Keratinocyte (primary cell): ENCODE measurements around the gene GRK6. TPM values are rescaled to one million over a fixed set of nuclear protein-coding genes. Genes with fewer than 3 reads are reported as not detected.

ENCODE experiments used
- DNase-seq: peaks from one replicate; pipeline ENCODE4 v3.0.0-alpha.2; 2011; ENCODE audit warnings: low read depth, missing footprints, low spot score
- FAIRE-seq: peaks from 2 replicates; lab custom pipeline; 2011; peaks lifted over from hg19 to GRCh38; lab: Jason Lieb, UNC
- H2AFZ ChIP-seq: 2 replicates; pipeline ENCODE4 v1.6.0; 2012; ENCODE audit warnings: low read length, control low read depth, inconsistent platforms; ENCODE audit not compliant: control insufficient read depth
- H3K27ac ChIP-seq: 2 replicates; pipeline ENCODE4 v1.5.1; 2011; ENCODE audit warnings: low read length; ENCODE audit not compliant: control insufficient read depth, insufficient read depth
- H3K27me3 ChIP-seq: 3 replicates; pipeline ENCODE4 v1.6.0; 2011; ENCODE audit warnings: low read length; ENCODE audit not compliant: control insufficient read depth, insufficient read depth; ENCODE audit errors: extremely low read depth
- H3K36me3 ChIP-seq, 2 experiments: 2 replicates in 1 of 2; 3 replicates in 1 of 2; pipeline ENCODE4 v1.5.1; 2011; ENCODE audit warnings: low read length in 2 of 2, mild to moderate bottlenecking in 1 of 2; ENCODE audit not compliant: control insufficient read depth in 2 of 2, insufficient read depth in 2 of 2; ENCODE audit errors: extremely low read depth in 1 of 2
- H3K4me1 ChIP-seq: 3 replicates; pipeline ENCODE4 v1.5.1; 2011; ENCODE audit warnings: low read length; ENCODE audit not compliant: control insufficient read depth, insufficient read depth; ENCODE audit errors: extremely low read depth
- H3K4me2 ChIP-seq: 3 replicates; pipeline ENCODE4 v1.6.0; 2011; ENCODE audit warnings: low read depth, low read length; ENCODE audit not compliant: control insufficient read depth, insufficient read depth; ENCODE audit errors: extremely low read depth
- H3K4me3 ChIP-seq, 3 experiments: fragments of 200-600 bp in 1 of 3; sonication (generic) in 1 of 3; 2 replicates in 2 of 3; 3 replicates in 1 of 3; pipeline ENCODE4 v1.5.1; 2011 to 2016; ENCODE audit warnings: low read length in 3 of 3, mild to moderate bottlenecking in 3 of 3, control low read depth in 2 of 3, inconsistent platforms in 1 of 3, low read depth in 1 of 3, mixed read lengths in 1 of 3, mixed run types in 1 of 3, moderate library complexity in 1 of 3; ENCODE audit not compliant: control insufficient read depth in 2 of 3, insufficient read depth in 2 of 3; ENCODE audit errors: extremely low read depth in 1 of 3
- H3K79me2 ChIP-seq: 2 replicates; pipeline ENCODE4 v1.6.0; 2012; ENCODE audit warnings: low read length; ENCODE audit not compliant: control insufficient read depth, insufficient read depth
- H3K9ac ChIP-seq: 3 replicates; pipeline ENCODE4 v1.6.0; 2011; ENCODE audit warnings: low read length; ENCODE audit not compliant: control insufficient read depth, insufficient read depth; ENCODE audit errors: extremely low read depth
- H3K9me1 ChIP-seq: 3 replicates; pipeline ENCODE4 v1.6.0; 2011; ENCODE audit warnings: low read length; ENCODE audit not compliant: control insufficient read depth, insufficient read depth; ENCODE audit errors: extremely low read depth
- H3K9me3 ChIP-seq: 2 replicates; pipeline ENCODE4 v1.5.1; 2012; ENCODE audit warnings: low read depth, low read length; ENCODE audit not compliant: control insufficient read depth
- H4K20me1 ChIP-seq: 3 replicates; pipeline ENCODE4 v1.6.0; 2011; ENCODE audit warnings: low read length; ENCODE audit not compliant: control insufficient read depth, insufficient read depth; ENCODE audit errors: extremely low read depth
- CTCF ChIP-seq, 3 experiments: IDR thresholded peaks in 1 of 3; conservative IDR thresholded peaks in 1 of 3; optimal IDR thresholded peaks in 1 of 3; 2 replicates in 2 of 3; 3 replicates in 1 of 3; pipeline versions ENCODE3 to v1.5.1; 2011; ENCODE audit warnings: low read length in 3 of 3, mild to moderate bottlenecking in 3 of 3, moderate library complexity in 2 of 3, control low read depth in 1 of 3, inconsistent platforms in 1 of 3; ENCODE audit not compliant: insufficient read depth in 2 of 3; ENCODE audit errors: extremely low read depth in 1 of 3
- EZH2 ChIP-seq: IDR thresholded peaks from one replicate; pipeline ENCODE4 v1.6.1; 2012; ENCODE audit warnings: inconsistent platforms, mild to moderate bottlenecking, low read length, moderate library complexity
- dilution Hi-C: fragments of 300-500 bp; cut with MboI; formaldehyde crosslinking; loops from one replicate; pipeline ENCODE4 v1.7.0; 2020; ENCODE audit warnings: low sequenced_read_pairs; ENCODE audit not compliant: extremely low pct_ligation_motif_present
- polyA plus RNA-seq, 5 experiments: library from polyadenylated mRNA; depleted of rRNA in 3 of 5; stranded (reverse) in 3 of 5; stranded (forward) in 1 of 5; unstranded in 1 of 5; fragments of >200 nt; gene quantifications; 1 replicate in 1 of 5; 2 replicates in 3 of 5; 3 replicates in 1 of 5; pipeline versions ENCODE4 v1.2.1 to v1.2.3, GENCODE V29; 2011 to 2012; ENCODE audit warnings: missing spikeins in 2 of 5, low read depth in 1 of 5, low replicate concordance in 1 of 5

Gene GRK6
- polyA plus RNA-seq, 1 donor (not counting 4 experiments of a cell fraction or from before 2014, with no cell fraction given): 29.9 TPM

GRCh38 chr5:177449140-177450061, 22.9 kb downstream of the GRK6 start:
- no peaks in the 10 kb centered on the region for H3K9me3 ChIP-seq
- no peak overlapping the region for H3K27ac ChIP-seq
- no peaks in the 10 kb centered on the region for H3K27me3 ChIP-seq
- no peaks in the 10 kb centered on the region for H4K20me1 ChIP-seq
- no peaks in the 10 kb centered on the region for H3K9me1 ChIP-seq
- no peak overlapping the region for H3K4me3 ChIP-seq
- no peaks in the 10 kb centered on the region for H3K79me2 ChIP-seq
- H3K4me1 ChIP-seq: peaks cover 49% of the 10 kb centered on the region
- no peak overlapping the region for H3K9ac ChIP-seq
- TF ChIP-seq CTCF (optimal IDR thresholded peaks at IDR 0.05 in 1 of 3, IDR thresholded peaks at IDR 0.05 in 1 of 3, conservative IDR thresholded peaks at IDR 0.05 in 1 of 3; ENCODE audit: extremely low read depth in 1 of 3, insufficient read depth in 2 of 3, low read length in 3 of 3) (no peak), EZH2 (no peak)
- no peak for DNase-seq
- FAIRE-seq: peak; percentile 53
- dilution Hi-C loops: no loop called here
- H3K36me3 ChIP-seq: peaks cover 0 to 2% of the 10 kb centered on the region in 2 experiments
- H3K4me2 ChIP-seq: peak overlapping the region; percentile 35
- H2AFZ ChIP-seq: no peak overlapping the region

GRCh38 chr5:177450667-177451424, 24.4 kb downstream of the GRK6 start:
- no peak for TF ChIP-seq CTCF (optimal IDR thresholded peaks at IDR 0.05 in 1 of 3, IDR thresholded peaks at IDR 0.05 in 1 of 3, conservative IDR thresholded peaks at IDR 0.05 in 1 of 3; ENCODE audit: extremely low read depth in 1 of 3, insufficient read depth in 2 of 3, low read length in 3 of 3)
- no peak for TF ChIP-seq EZH2
- Histone ChIP-seq H3K27ac (no peak overlapping the region), H3K27me3 (no peaks in the 10 kb centered on the region), H3K36me3 (peaks cover 0 to 2% of the 10 kb centered on the region in 2 experiments), H4K20me1 (no peaks in the 10 kb centered on the region), H3K4me3 (no peak overlapping the region), H3K9ac (no peak overlapping the region), H3K79me2 (no peaks in the 10 kb centered on the region), H3K9me3 (no peaks in the 10 kb centered on the region), H3K9me1 (no peaks in the 10 kb centered on the region), H2AFZ (no peak overlapping the region), H3K4me2 (no peak overlapping the region), H3K4me1 (peaks cover 40% of the 10 kb centered on the region)
- DNase-seq (no peak), FAIRE-seq (no peak)
- dilution Hi-C loops: no loop called here
